K562 (cell line): ENCODE results near the gene INTS2. TPM values are rescaled to one million over a fixed set of nuclear protein-coding genes. Genes with fewer than 3 reads are reported as not detected.

ENCODE experiments used
- ATAC-seq: fragments of 200-7000 bp; cut with Tn5 transposase; 3 replicates; pipeline ENCODE4 v1.9.1; 2020; ENCODE audit warnings: moderate library complexity
- BruUV-seq: library from RNA; stranded (reverse); fragments of 400-500 nt; replicated peaks from 2 replicates; lab custom pipeline; 2021; lab: Mats Ljungman, UMichigan
- CTCF ChIA-PET: fragments of 300-600 bp; formaldehyde crosslinking; extraction: SDS; loops from one replicate; lab custom pipeline; 2021; ENCODE audit warnings: low intra/inter-chr PET ratio; lab: Yijun Ruan, JAX
- POLR2A ChIA-PET: fragments of 300-600, 350-650 bp; sonication (Branson Sonifier 250); formaldehyde crosslinking; extraction: SDS; loops from one replicate; lab custom pipeline; 2021; ENCODE audit warnings: antibody characterized with exemption, inconsistent platforms; lab: Yijun Ruan, JAX
- DNase-seq, 4 experiments: peaks; one replicate each; pipeline versions ENCODE4 v3.0.0 to v3.0.0-alpha.2; 2011 to 2018; ENCODE audit warnings: low spot score in 3 of 4, mixed read lengths in 3 of 4; ENCODE audit errors: extremely low read depth in 1 of 4
- FAIRE-seq: peaks from 2 replicates; lab custom pipeline; 2011; peaks lifted over from hg19 to GRCh38; lab: Jason Lieb, UNC
- H2AFZ ChIP-seq: 2 replicates; pipeline ENCODE4 v1.6.0; 2011; ENCODE audit warnings: low read depth, low read length, control low read depth, inconsistent platforms
- H3K27ac ChIP-seq: fragments of 200-600 bp; 3 replicates; pipeline ENCODE4 v1.8.0; 2011; ENCODE audit warnings: low read depth, mild to moderate bottlenecking, control low read depth, inconsistent platforms, low read length, moderate library complexity, mixed read lengths; ENCODE audit errors: extremely low read depth
- H3K27me3 ChIP-seq, 2 experiments: fragments of 300-600 bp in 1 of 2; 2 replicates in 1 of 2; 3 replicates in 1 of 2; pipeline versions ENCODE4 v1.6.0 to v1.8.0; 2011; ENCODE audit warnings: inconsistent platforms in 2 of 2, low read length in 2 of 2, mild to moderate bottlenecking in 1 of 2, mixed read lengths in 1 of 2, moderate library complexity in 1 of 2; ENCODE audit not compliant: control insufficient read depth in 2 of 2, insufficient read depth in 2 of 2
- H3K36me3 ChIP-seq: fragments of 300-600 bp; 3 replicates; pipeline ENCODE4 v1.8.0; 2011; ENCODE audit warnings: mild to moderate bottlenecking, low read length, inconsistent platforms; ENCODE audit not compliant: control insufficient read depth, insufficient read depth
- H3K4me1 ChIP-seq, 2 experiments: fragments of 200-600 bp in 1 of 2; replicated peaks in 1 of 2; 2 replicates in 1 of 2; 3 replicates in 1 of 2; pipeline versions ENCODE4 v1.5.1 to v1.8.0; 2011; ENCODE audit warnings: inconsistent platforms in 2 of 2, low read length in 2 of 2, mild to moderate bottlenecking in 1 of 2, mixed read lengths in 1 of 2, moderate library complexity in 1 of 2; ENCODE audit not compliant: control insufficient read depth in 2 of 2, insufficient read depth in 2 of 2
- H3K4me2 ChIP-seq: 2 replicates; pipeline ENCODE4 v1.6.1; 2011; ENCODE audit warnings: low read length, control low read depth, inconsistent platforms, mixed read lengths; ENCODE audit not compliant: insufficient read depth
- H3K4me3 ChIP-seq: fragments of 200-600 bp; sonication (generic), shearing (Covaris generic); 2 replicates; pipeline ENCODE4 v1.5.1; 2016; ENCODE audit warnings: control low read depth, inconsistent platforms
- H3K79me2 ChIP-seq: fragments of 200-600 bp; 3 replicates; pipeline ENCODE4 v1.8.0; 2011; ENCODE audit warnings: low read length, inconsistent platforms; ENCODE audit not compliant: control insufficient read depth, insufficient read depth
- H3K9ac ChIP-seq, 2 experiments: 2 replicates each; pipeline versions ENCODE4 v1.6.0 to v1.6.1; 2011; ENCODE audit warnings: low read depth in 2 of 2, low read length in 2 of 2, control low read depth in 1 of 2, inconsistent platforms in 1 of 2, mild to moderate bottlenecking in 1 of 2, mixed read lengths in 1 of 2; ENCODE audit not compliant: insufficient read depth in 1 of 2
- H3K9me1 ChIP-seq: one replicate; pipeline ENCODE4 v1.6.0; 2011; ENCODE audit warnings: inconsistent platforms, mild to moderate bottlenecking, low read length, moderate library complexity; ENCODE audit not compliant: control insufficient read depth, insufficient read depth
- H3K9me3 ChIP-seq: replicated peaks from 2 replicates; pipeline ENCODE4 v1.5.1; 2011; ENCODE audit warnings: low read depth, low read length, inconsistent platforms; ENCODE audit not compliant: control insufficient read depth, insufficient read depth
- H4K20me1 ChIP-seq: replicated peaks from 2 replicates; pipeline ENCODE4 v1.6.1; 2011; ENCODE audit warnings: low read length, inconsistent platforms, mixed read lengths; ENCODE audit not compliant: control insufficient read depth, insufficient read depth
- EWSR1 ChIP-seq: fragments of 450-650 bp; IDR thresholded peaks from 2 replicates; pipeline ENCODE4 v1.6.1; 2018; ENCODE audit warnings: borderline replicate concordance, mild to moderate bottlenecking, low read depth, moderate library complexity; ENCODE audit not compliant: partially characterized antibody
- KAT7 ChIP-seq: sonication (generic); formaldehyde crosslinking; IDR thresholded peaks from 2 replicates; pipeline ENCODE4 v1.8.0; 2022; ENCODE audit warnings: missing genetic modification reagents, mild to moderate bottlenecking, borderline replicate concordance
- NFIX ChIP-seq: fragments of 250-450 bp; sonication (Bioruptor Pico); IDR thresholded peaks from 2 replicates; pipeline ENCODE4 v1.4.0; 2020; ENCODE audit warnings: low read depth, mild to moderate bottlenecking, moderate library complexity
- RREB1 ChIP-seq: fragments of 250-450 bp; sonication (Bioruptor Pico); IDR thresholded peaks from 2 replicates; pipeline ENCODE4 v1.4.0; 2020
- ZBTB11 ChIP-seq, 3 experiments: fragments of 200-800 bp in 1 of 3; fragments of 250-450 bp in 1 of 3; fragments of 450-650 bp in 1 of 3; sonication (Bioruptor Pico) in 1 of 3; sonication (Bioruptor generic) in 1 of 3; formaldehyde crosslinking in 1 of 3; IDR thresholded peaks; 2 replicates each; pipeline versions ENCODE4 v1.6.1 to v1.8.0; 2016 to 2022; ENCODE audit warnings: mild to moderate bottlenecking in 2 of 3, missing genetic modification characterization in 2 of 3, missing compliant biosample characterization in 1 of 3, moderate library complexity in 1 of 3
- WGBS: fragments of 100-300 bp; shearing (Covaris generic); methylation state at CpG from one replicate; pipeline ENCODE4 v1.1.6; 2016; ENCODE audit warnings: low coverage, mixed read lengths; ENCODE audit not compliant: insufficient coverage; ENCODE audit errors: missing lambda C conversion rate; 5-methylcytosine and 5-hydroxymethylcytosine counted together
- in situ Hi-C: fragments of 300-500 bp; cut with MboI; formaldehyde crosslinking; loops from 4 replicates; pipeline ENCODE4 v1.15.0; 2018; ENCODE audit warnings: inconsistent platforms, mixed read lengths
- intact Hi-C: fragments of 100-400 bp; cut with micrococcal nuclease; formaldehyde crosslinking; loops from 2 replicates; pipeline ENCODE4 v1.14.2; 2022
- polyA plus RNA-seq, 8 experiments: library from polyadenylated mRNA; depleted of rRNA in 4 of 8; stranded (reverse) in 5 of 8; unstranded in 3 of 8; fragments of >200 nt; fragmentation: Nextera tagmentation in 2 of 8; fragmentation: Illumina TruSeq in 1 of 8; extraction: Ambion mirVana in 2 of 8; extraction: Trizol in 1 of 8; gene quantifications; 2 replicates each; pipeline versions ENCODE4 v1.2.1 to v1.2.3, GENCODE V29; 2011 to 2014; ENCODE audit warnings: inconsistent platforms in 1 of 8, missing spikeins in 1 of 8
- total RNA-seq, 7 experiments: library from RNA; depleted of rRNA in 6 of 7; stranded (reverse); fragments of >200 nt in 6 of 7; fragmentation: Illumina TruSeq in 2 of 7; extraction: Trizol in 2 of 7; gene quantifications; 2 replicates each; pipeline versions ENCODE4 v1.2.1 to v1.2.3, GENCODE V29; 2011 to 2021; ENCODE audit warnings: low replicate concordance in 1 of 7

The INTS2 gene
- total and polyA plus RNA-seq, 9 of the 15 experiments (the other 6 are each of a cell fraction or from before 2014, with no cell fraction given), result 4.8 to 24.7 (median 12.8) TPM

- ChIA-PET CTCF (no interaction called here), POLR2A (interaction anchor here (0.8 kb wide), 1 partner anchor 14 kb away, joined by 4 read pairs; the partner anchor contains the start of gene BRIP1)
- no peak overlapping the region for H3K27ac ChIP-seq
- H3K4me1 ChIP-seq, result no peaks in the 10 kb centered on the region
- no peak overlapping the region for H2AFZ ChIP-seq
- peaks cover 56% of the 10 kb centered on the region; the same call in 2 of the 3 replicates for H3K36me3 ChIP-seq
- H3K9ac ChIP-seq, result no peak overlapping the region
- no TSS peak for BruUV-seq
- no peaks in the 10 kb centered on the region for H3K79me2 ChIP-seq
- peaks cover 4% of the 10 kb centered on the region for H3K9me1 ChIP-seq
- H3K9me3 ChIP-seq, result no peaks in the 10 kb centered on the region
- in situ Hi-C loops (no loop called here), intact Hi-C loops (no loop called here)
- no peak overlapping the region for H3K4me3 ChIP-seq
- DNase-seq (no peak), ATAC-seq (no peak), FAIRE-seq (no peak)
- TF ChIP-seq KAT7 (no peak), RREB1 (CRISPR knock-in tag) (no peak), NFIX (CRISPR knock-in tag) (no peak), EWSR1 (peak; percentile 87), ZBTB11 (CRISPR knock-in tag; IDR thresholded peaks at IDR 0.05) (peak in 1 of 3 experiments; percentile 73; a peak in 1 of 6 replicates)
- 73% methylated on average over 2 of the region's 2 CpGs for WGBS
- no peak overlapping the region for H3K4me2 ChIP-seq
- no peaks in the 10 kb centered on the region for H3K27me3 ChIP-seq
- H4K20me1 ChIP-seq, result no peaks in the 10 kb centered on the region
Observed at GRCh38 chr17:61877837-61878236, 49.9 kb downstream of the INTS2 start.
